ENCODE results near the gene TLDC2.
"Not testable (repeated sequence)": the region's sequence is repeated elsewhere in the genome, so short reads cannot be mapped to it uniquely, and the experiment has no call there.

TLDC2 gene

GRCh38 chr20:36895036-36895435 lies 19.1 kb downstream of the TLDC2 start:
- in situ Hi-C loops (cut with MboI; ENCODE audit: low sequenced_read_pairs), result loop anchor here (25.0 kb wide), 1 partner anchor 683 kb away; no protein-coding TSS in a partner anchor

GRCh38 chr20:36904690-36905089 lies 28.8 kb downstream of the TLDC2 start:
- in situ Hi-C loops (cut with MboI; ENCODE audit: low sequenced_read_pairs), result no loop called here

GRCh38 chr20:36905566-36905965 lies 29.6 kb downstream of the TLDC2 start:
- in situ Hi-C loops (cut with MboI; ENCODE audit: low sequenced_read_pairs), result not testable (repeated sequence)

GRCh38 chr20:36906086-36906485 lies 30.1 kb downstream of the TLDC2 start:
- in situ Hi-C loops (cut with MboI; ENCODE audit: low sequenced_read_pairs), result not testable (repeated sequence)

- in situ Hi-C loops (cut with MboI; ENCODE audit: low sequenced_read_pairs), result no loop called here
These were observed 32.7 kb downstream of the TLDC2 start for GRCh38 chr20:36908603-36909002.

GRCh38 chr20:36916199-36916598 lies 40.3 kb downstream of the TLDC2 start:
- in situ Hi-C loops (cut with MboI; ENCODE audit: low sequenced_read_pairs), result no loop called here

- in situ Hi-C loops (cut with MboI; ENCODE audit: low sequenced_read_pairs), result no loop called here
These were observed 41.3 kb downstream of the TLDC2 start for GRCh38 chr20:36917240-36917639.

- in situ Hi-C loops (cut with MboI; ENCODE audit: low sequenced_read_pairs), result no loop called here
These were observed 42.0 kb downstream of the TLDC2 start for GRCh38 chr20:36917943-36918342.

GRCh38 chr20:36919715-36920333 lies 43.9 kb downstream of the TLDC2 start:
- in situ Hi-C loops (cut with MboI; ENCODE audit: low sequenced_read_pairs), result no loop called here

GRCh38 chr20:36920334-36920730 lies 44.4 kb downstream of the TLDC2 start:
- in situ Hi-C loops (cut with MboI; ENCODE audit: low sequenced_read_pairs), result no loop called here

- in situ Hi-C loops (cut with MboI; ENCODE audit: low sequenced_read_pairs), result no loop called here
These were observed 48.5 kb downstream of the TLDC2 start for GRCh38 chr20:36924167-36925045.

- in situ Hi-C loops (cut with MboI; ENCODE audit: low sequenced_read_pairs), result no loop called here
These were observed 49.3 kb downstream of the TLDC2 start for GRCh38 chr20:36925234-36925633.

GRCh38 chr20:36926653-36927200 lies 50.8 kb downstream of the TLDC2 start:
- in situ Hi-C loops (cut with MboI; ENCODE audit: low sequenced_read_pairs), result no loop called here

- in situ Hi-C loops (cut with MboI; ENCODE audit: low sequenced_read_pairs), result no loop called here
These were observed 51.8 kb downstream of the TLDC2 start for GRCh38 chr20:36927704-36928103.

- in situ Hi-C loops (cut with MboI; ENCODE audit: low sequenced_read_pairs), result no loop called here
These were observed 53.4 kb downstream of the TLDC2 start for GRCh38 chr20:36929290-36929689.

- in situ Hi-C loops (cut with MboI; ENCODE audit: low sequenced_read_pairs), result no loop called here
These were observed 53.8 kb downstream of the TLDC2 start for GRCh38 chr20:36929691-36930090.

- in situ Hi-C loops (cut with MboI; ENCODE audit: low sequenced_read_pairs), result not testable (repeated sequence)
These were observed 56.1 kb downstream of the TLDC2 start for GRCh38 chr20:36932067-36932466.

- in situ Hi-C loops (cut with MboI; ENCODE audit: low sequenced_read_pairs), result no loop called here
These were observed 56.8 kb downstream of the TLDC2 start for GRCh38 chr20:36932476-36933426.

- in situ Hi-C loops (cut with MboI; ENCODE audit: low sequenced_read_pairs), result not testable (repeated sequence)
These were observed 57.6 kb downstream of the TLDC2 start for GRCh38 chr20:36933571-36933970.

- in situ Hi-C loops (cut with MboI; ENCODE audit: low sequenced_read_pairs), result no loop called here
These were observed 60.4 kb downstream of the TLDC2 start for GRCh38 chr20:36936341-36936740.

Data from HL-60/S4 (cell line).